GM21723 (cell line): ENCODE data around the gene ZNF518A.

Source experiments
- ATAC-seq: cut with Tn5 transposase; IDR thresholded peaks from one replicate; pipeline ENCODE4 v1.9.1; 2021; ENCODE audit warnings: mild to moderate bottlenecking, moderate library complexity; ENCODE audit not compliant: unreplicated experiment

ZNF518A gene

DNA sequence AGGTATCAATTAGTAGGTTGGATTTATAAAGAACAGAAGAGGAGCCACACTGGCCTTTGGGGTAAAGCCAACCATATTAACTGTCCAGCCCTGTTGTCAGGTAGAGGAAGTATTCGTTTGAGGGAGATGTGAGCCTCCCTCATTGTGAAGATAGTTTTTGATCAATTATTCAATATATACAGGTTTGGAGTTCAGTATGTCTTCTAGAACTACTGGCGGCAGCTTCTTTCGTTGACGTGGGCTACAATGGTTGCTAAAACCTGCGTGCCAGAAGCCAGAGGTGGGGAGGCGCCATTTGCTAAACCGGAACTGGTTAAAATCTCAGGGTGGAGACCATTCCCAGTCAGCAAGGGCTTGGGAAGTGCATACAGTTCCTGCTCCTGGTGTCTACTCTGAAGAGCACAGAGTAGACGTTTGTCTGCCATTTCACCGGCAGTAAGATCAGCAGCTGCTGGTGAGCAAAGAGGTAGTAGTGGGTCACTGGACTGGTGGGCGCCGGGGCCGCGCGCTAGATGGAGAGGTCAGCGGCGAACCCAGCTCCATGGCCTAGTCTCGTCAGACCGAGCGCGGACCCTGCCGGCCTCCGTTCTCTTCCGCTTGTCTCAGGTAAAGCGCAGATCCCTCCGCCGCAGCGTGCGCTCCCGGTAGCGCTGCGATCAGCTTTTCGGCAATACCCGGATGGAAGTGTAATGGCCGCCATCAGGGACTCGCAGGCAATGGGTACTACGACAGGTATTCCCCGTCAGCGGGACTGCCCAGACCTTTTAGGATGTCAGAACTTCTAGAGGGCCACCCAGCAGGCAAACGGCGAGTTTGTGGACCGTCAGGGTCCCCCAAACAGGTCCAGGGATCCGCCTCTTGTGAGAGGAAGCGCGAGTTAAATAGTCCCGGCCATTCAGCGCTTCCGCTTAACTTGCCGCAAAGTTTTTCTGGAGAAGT lies at the start of gene ZNF518A:
ZNF518A (plus strand) TSS at position 911 of the 939 bp plus-strand sequence. CDS start 26,026 bp downstream, outside the sequence.
- peak; percentile 85 for ATAC-seq

DNA sequence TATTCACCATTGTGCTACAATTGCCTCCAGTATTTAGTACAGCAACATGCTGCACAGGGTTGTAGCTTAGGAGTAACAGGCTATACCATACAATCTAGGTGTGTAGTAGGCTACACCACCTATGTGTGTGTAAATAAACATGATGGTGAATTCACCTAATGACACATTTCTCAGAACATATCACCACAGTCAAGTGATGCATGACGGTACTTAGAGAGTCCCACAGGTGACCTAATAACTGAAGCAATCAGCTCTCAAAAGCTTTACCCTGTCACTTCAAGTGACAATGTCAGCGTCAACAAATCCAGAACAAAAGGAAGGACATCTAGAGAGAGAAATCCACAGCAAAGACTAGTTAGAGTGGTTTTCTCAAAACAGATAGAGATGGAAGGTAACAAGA lies 47.9 kb upstream of the ZNF518A start:
- ATAC-seq, result no peak

DNA sequence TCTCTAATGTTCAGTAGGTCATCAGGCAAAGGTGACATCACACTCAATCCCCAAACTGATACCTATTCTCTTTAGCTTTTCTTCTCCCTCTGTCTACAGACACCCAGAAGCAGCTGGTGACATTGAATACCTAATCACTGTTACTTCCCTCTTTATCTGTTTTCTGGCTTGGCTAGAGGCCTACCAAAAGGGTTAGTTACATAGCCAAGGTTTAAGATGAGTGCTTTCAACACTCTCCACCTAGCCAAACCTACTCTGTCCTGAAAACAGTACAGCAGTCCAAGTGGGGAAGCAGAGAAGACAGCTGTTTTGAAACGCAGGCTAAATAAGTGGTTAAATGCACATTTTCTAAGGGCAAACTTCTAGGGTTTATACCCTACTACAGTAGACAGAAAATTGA lies 47.3 kb upstream of the ZNF518A start:
- no peak for ATAC-seq

- ATAC-seq, result no peak
Measured at GRCh38 chr10:96089116-96089515, 41.0 kb upstream of the ZNF518A start.

DNA sequence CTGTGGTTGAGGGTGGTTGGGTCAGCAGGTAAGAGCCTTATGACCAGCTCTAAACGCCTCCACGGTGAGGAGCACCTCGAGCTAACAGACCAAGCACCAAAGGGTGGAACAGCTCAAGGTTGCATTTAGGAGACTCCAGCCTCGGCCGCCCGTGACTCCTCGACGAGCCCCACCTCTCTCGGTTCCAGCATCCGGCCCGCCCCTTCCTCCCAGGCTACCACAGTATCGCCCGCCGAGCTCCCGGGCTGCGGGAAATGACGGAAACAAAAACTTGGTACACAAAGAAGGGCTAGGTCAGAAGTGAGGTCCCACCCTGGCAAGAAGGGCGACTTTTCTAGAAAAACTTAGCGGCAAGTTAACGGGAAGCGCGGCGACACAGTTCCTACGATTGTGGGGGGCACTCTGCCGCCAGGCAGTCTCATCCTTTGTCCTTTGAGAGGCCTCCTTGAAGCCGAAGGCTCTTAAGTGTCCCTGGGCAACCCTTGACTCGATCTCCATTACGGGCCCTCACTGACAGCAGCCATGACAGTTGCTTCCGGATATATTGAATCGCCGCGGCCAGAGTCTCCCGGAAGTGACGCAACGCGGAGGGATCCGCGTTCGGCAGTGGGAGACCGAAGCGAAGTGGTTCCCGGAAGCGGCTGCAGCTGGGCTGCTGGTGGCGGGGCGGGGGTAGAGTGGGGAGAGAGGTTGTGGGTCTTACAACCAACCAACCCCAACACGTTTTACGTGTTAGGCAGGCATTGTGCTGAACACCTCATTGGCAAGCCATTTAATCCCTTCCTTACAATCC lies 40.2 kb upstream of the ZNF518A start:
- ATAC-seq, result peak; percentile 89

- ATAC-seq, result no peak
Measured at GRCh38 chr10:96090463-96090800, 39.7 kb upstream of the ZNF518A start.

- no peak for ATAC-seq
Measured at GRCh38 chr10:96092999-96093767, 36.9 kb upstream of the ZNF518A start.

GRCh38 chr10:96093948-96094347 lies 36.1 kb upstream of the ZNF518A start:
- no peak for ATAC-seq

- ATAC-seq, result no peak
Measured at GRCh38 chr10:96096958-96097357, 33.1 kb upstream of the ZNF518A start.

DNA sequence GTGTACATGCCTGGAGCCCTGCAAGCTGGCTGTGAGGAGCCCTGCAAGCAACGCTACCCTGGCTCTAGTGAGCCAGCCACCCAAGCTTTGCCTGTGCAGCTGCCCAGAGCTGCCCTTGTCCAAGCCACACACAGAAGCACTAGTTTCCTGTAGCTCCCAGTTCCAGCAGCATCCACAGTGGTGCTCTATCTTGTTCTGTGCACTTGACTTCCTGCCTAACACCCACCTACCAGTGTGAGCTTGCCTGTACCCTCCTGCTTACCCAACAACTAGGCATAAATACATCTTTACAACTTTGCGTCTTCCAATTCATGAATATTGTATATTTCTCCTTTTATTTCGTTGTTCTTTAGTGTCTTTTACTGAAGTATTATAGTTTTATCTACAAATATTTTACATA lies 32.2 kb upstream of the ZNF518A start:
- no peak for ATAC-seq

DNA sequence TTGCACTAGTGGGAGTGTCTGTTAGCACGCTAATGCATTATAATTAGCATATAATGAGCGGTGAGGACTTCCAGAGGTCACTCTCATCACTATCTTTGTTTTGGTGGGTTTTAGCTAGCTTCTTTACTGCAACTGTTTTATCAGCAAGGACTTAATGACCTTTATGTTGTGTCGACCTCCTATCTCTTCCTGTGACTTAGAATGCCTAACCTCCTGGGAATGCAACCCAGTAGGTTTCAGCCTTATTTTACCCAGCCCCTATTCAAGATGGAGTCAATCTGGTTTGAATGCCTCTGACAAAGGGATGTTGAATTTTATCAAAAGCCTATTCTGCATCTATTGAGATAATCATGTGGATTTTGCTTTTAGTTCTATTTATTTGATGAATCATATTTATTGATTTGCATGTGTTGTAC lies 22.5 kb upstream of the ZNF518A start:
- no peak for ATAC-seq

DNA sequence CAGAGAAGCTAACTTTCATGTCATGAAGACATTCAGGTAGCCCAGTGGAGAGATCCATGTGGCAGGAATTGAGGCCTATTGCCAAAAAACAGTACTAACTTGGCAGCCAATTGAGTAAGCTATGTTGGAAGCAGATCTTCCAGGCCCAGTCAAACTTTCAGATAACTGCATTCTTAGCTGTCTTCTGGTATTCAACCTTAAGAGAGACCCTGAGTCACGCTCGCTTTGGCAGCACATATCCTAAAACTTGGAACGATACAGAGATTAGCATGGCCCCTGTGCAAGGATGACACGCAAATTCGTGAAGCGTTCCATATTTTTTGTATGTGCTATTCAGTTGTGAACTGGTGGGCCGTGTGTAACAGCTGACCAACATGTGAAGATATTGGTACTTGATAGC lies 17.6 kb upstream of the ZNF518A start:
- ATAC-seq, result no peak

DNA sequence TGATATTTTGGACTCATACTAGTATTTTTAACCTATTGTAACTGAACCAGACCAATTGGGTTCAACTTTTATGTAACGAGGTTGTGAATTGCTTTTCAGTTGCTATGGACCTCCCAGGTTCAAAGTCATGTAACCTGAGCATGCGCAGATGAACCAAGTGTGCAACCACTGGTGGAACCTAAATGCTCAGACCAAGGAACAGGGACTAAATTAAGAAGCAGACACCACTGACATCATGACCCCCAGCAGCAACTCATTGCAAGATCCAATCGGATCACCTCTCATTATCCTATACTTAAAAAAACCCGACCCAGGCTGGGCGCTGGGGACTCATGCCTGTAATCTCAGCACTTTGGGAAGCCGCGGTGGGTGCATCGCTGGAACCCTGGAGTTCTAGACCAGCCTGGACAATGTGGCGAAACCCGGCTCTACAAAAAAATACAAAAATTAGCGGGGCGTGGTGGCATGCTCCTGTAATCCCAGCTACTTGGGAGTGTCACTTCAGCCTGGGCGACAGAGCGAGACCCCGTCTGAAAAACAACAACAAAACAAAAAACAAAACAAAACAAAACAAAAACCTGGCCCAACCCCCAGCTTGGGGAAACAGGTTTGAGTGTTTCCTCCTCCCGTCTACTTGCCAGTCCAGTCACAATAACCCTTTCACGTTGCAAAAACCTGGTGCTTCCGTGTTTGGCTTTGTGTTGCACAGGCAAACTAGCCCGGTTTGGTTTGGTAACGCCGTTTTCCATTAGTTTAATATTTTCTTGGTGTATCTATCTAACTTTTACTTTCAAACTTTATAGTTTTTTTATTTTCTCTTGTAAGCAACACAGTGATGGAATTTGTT lies 11.3 kb upstream of the ZNF518A start:
- no peak for ATAC-seq

GRCh38 chr10:96122824-96123223 lies 7.3 kb upstream of the ZNF518A start:
- ATAC-seq, result no peak

DNA sequence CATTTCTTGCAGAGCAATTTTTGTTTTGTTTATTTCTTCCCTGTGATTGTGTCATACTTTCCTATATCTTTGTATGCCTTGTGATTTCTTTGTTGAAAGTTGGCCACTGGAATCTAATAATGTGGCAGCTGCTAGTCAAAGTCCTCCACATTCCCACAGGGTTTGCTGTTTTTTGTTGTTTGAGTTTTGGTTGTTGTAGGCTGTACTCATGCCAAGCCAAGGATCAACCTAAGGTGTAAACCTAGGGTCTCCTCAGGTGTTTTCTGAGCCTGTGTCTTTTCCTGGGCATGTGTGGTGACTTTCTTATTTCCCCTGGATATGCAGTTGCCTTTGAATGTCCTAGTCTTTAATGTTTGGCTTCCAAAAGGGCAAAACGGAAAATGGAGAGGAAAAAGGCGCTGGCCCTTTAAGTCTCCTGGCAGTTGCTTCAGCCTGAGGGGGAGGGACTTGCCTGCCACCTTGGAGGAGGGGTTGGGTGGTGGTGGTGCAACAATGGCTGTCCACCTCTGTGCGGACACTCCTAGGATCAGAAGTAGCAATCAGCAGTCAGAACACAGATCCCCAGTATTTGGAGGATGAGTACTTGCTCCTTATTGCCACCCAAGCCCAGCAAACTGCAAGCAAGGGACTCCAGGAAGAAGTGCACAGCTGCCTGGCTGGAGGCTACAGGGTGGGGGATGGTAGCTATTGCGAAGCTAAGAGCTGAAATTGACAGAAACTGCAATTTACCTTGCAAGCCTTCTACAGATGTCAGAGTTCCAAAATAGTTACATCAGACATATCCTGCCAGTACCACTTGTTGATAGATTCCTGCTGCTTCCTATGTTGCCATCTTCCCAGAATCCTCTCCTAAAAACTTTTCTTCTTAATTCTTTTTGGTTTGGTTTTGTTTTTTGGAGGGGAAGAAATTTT lies 5.6 kb upstream of the ZNF518A start:
- ATAC-seq, result no peak

GRCh38 chr10:96125142-96125515 lies 5.0 kb upstream of the ZNF518A start:
- ATAC-seq, result no peak

DNA sequence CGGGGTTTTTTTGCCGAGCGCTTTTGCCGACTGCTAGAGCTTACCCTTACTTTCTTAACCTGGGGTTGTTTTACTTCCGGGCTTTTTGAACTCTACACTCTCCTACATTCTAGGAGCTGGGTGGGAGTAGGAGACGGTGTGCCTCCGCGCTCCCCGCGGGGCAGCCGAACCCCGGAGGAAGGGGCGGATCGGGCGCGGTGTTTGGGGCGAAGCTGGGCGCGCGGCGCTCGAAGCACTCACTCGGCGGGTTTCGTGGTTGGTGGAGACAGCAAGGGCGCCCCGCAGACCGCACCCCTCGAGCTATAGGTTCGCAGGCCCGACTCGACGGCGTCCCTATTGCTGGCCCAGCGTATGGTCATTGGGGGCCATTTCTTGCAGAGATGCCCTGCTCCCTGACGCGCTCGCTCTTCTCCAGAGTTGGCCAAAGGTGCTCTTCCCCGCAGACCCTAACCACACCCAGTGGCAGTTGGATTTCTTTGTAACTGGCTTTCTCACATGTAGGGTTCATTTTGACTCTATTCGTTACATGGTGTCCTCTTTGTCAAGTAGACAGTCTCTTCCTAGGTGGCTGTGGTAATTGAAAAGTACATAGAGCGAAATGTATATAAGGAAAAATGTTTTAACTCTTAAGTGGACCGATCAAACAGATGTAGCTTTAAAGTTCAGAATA lies 364 bp downstream of the ZNF518A start:
- ATAC-seq, result peak; percentile 62

DNA sequence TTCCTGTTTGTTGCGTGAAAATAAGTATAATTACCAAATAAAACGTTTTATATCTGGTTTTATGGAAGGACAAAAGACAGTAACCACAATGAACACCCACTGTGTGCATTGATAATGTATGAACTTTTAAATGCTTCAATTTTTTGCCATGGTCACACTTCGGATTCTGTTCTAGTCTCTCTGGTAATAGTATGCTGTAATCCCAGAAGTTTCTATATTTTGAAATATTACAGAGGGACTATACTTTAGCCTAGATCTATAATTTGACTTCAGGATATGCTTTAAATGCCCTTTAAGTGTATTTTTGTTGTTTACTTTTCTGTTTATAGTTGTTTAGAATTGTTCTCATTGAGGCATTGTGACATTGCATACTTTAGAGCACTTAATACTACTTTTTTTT lies 1.5 kb downstream of the ZNF518A start:
- no peak for ATAC-seq

DNA sequence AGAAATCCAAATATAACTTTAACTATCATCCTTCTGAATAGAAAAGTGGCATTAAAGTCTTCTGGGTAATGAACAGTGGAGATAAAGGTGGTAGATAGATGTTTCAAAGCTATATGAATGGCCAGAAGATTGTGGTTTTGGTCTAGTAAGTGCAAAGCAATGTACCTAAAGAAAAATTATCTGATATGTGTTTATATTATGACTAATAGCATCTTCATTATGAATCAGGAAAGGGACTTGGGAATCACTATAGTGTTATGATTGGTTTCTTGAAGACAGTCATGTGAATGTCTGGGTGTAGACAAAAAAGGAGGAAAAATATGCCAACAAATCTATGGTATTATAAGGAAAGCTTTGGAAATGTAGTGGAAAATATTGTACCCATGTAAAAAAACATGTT lies 3.0 kb downstream of the ZNF518A start:
- no peak for ATAC-seq
